Measurements from ENCODE around the gene HTRA3. TPM values are rescaled to one million over a fixed set of nuclear protein-coding genes. Genes with fewer than 3 reads are reported as not detected.

The HTRA3 gene
- total RNA-seq, 4 donors from 2014 or later, result 3.3 to 22.5 (median 10.3) TPM

GRCh38 chr4:8222609-8223388 is 46.8 kb upstream of the HTRA3 start:
- H3K4me3 ChIP-seq, result no peak overlapping the region
- 95% methylated on average over 15 of the region's 15 CpGs for WGBS
- no peak overlapping the region for H3K27ac ChIP-seq
- peaks cover 17% of the 10 kb centered on the region for H3K4me1 ChIP-seq
- H3K9me3 ChIP-seq, result no peaks in the 10 kb centered on the region
- H3K36me3 ChIP-seq, result peaks cover 11% of the 10 kb centered on the region
- no peak for DNase-seq (ENCODE audit: low spot score in 2 of 2)
- no peaks in the 10 kb centered on the region for H3K27me3 ChIP-seq
- no peak for TF ChIP-seq POLR2A (IDR thresholded peaks at IDR 0.05)
- TF ChIP-seq, protein P1, sequence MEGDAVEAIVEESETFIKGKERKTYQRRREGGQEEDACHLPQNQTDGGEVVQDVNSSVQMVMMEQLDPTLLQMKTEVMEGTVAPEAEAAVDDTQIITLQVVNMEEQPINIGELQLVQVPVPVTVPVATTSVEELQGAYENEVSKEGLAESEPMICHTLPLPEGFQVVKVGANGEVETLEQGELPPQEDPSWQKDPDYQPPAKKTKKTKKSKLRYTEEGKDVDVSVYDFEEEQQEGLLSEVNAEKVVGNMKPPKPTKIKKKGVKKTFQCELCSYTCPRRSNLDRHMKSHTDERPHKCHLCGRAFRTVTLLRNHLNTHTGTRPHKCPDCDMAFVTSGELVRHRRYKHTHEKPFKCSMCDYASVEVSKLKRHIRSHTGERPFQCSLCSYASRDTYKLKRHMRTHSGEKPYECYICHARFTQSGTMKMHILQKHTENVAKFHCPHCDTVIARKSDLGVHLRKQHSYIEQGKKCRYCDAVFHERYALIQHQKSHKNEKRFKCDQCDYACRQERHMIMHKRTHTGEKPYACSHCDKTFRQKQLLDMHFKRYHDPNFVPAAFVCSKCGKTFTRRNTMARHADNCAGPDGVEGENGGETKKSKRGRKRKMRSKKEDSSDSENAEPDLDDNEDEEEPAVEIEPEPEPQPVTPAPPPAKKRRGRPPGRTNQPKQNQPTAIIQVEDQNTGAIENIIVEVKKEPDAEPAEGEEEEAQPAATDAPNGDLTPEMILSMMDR (IDR thresholded peaks at IDR 0.05), result no peak

GRCh38 chr4:8224267-8224974 is 45.1 kb upstream of the HTRA3 start:
- H3K36me3 ChIP-seq, result peaks cover 9% of the 10 kb centered on the region
- DNase-seq (ENCODE audit: low spot score in 2 of 2), result no peak
- H3K4me1 ChIP-seq, result peaks cover 32% of the 10 kb centered on the region
- TF ChIP-seq EP300 (IDR thresholded peaks at IDR 0.05) (no peak), POLR2AphosphoS5 (IDR thresholded peaks at IDR 0.05) (no peak), POLR2A (IDR thresholded peaks at IDR 0.05) (no peak)
- TF ChIP-seq, protein P1 (IDR thresholded peaks at IDR 0.05), result no peak
- WGBS, result 89% methylated on average over 8 of the region's 12 CpGs
- H3K27ac ChIP-seq, result no peak overlapping the region
- no peaks in the 10 kb centered on the region for H3K9me3 ChIP-seq
- H3K4me3 ChIP-seq, result no peak overlapping the region
- no peaks in the 10 kb centered on the region for H3K27me3 ChIP-seq

GRCh38 chr4:8224975-8225625 is 44.5 kb upstream of the HTRA3 start:
- TF ChIP-seq POLR2AphosphoS5 (IDR thresholded peaks at IDR 0.05) (no peak), POLR2A (IDR thresholded peaks at IDR 0.05) (no peak), EP300 (IDR thresholded peaks at IDR 0.05) (no peak)
- TF ChIP-seq, protein P1 (IDR thresholded peaks at IDR 0.05), result no peak
- peaks cover 32% of the 10 kb centered on the region for H3K4me1 ChIP-seq
- H3K4me3 ChIP-seq, result no peak overlapping the region
- WGBS, result 62% methylated on average over 6 of the region's 12 CpGs
- H3K36me3 ChIP-seq, result peaks cover 9% of the 10 kb centered on the region
- H3K9me3 ChIP-seq, result no peaks in the 10 kb centered on the region
- H3K27me3 ChIP-seq, result no peaks in the 10 kb centered on the region
- no peak overlapping the region for H3K27ac ChIP-seq
- DNase-seq (ENCODE audit: low spot score in 2 of 2), result no peak

DNA sequence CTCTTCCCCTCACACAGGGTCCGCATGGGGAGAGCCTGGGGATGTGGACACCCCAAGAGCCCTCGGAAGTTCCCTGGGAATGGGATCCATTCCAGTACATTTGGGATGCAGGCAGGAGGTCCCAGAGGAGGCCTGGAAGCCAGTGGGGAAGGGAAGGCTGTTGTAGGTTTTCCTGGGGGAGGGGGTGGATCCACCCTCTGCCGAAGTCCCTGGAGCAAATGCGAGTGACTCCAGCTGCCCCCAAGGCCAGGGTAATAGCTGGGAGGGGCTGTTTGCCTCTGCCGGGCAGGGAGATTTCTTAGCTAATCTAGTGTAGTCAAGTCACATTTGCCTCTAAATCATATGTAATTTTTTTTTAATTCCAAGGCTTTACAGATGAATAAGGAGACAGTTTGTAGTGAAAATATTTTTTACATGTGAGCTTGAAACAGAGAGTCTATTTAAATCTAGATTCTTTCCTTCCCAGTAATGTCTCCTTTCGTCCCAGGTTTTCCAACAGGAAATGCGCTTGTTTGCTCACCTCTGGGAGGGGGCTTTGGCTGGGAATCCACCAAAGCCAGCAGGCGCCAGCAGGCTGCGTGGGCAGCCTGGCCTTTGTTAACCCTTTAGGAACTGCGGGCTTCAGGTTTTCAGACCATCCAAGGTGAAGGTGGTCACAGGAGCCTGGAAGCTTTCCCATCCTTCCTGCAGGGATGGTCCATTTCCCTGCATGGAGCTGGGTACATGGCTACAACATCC is 43.7 kb upstream of the HTRA3 start:
- Histone ChIP-seq H3K27ac (no peak overlapping the region), H3K4me1 (peaks cover 29% of the 10 kb centered on the region), H3K4me3 (no peak overlapping the region), H3K36me3 (peaks cover 6% of the 10 kb centered on the region), H3K9me3 (no peaks in the 10 kb centered on the region), H3K27me3 (no peaks in the 10 kb centered on the region)
- WGBS, result 72% methylated on average over 10 of the region's 10 CpGs
- no peak for DNase-seq (ENCODE audit: low spot score in 2 of 2)
- TF ChIP-seq POLR2AphosphoS5 (IDR thresholded peaks at IDR 0.05), result no peak

DNA sequence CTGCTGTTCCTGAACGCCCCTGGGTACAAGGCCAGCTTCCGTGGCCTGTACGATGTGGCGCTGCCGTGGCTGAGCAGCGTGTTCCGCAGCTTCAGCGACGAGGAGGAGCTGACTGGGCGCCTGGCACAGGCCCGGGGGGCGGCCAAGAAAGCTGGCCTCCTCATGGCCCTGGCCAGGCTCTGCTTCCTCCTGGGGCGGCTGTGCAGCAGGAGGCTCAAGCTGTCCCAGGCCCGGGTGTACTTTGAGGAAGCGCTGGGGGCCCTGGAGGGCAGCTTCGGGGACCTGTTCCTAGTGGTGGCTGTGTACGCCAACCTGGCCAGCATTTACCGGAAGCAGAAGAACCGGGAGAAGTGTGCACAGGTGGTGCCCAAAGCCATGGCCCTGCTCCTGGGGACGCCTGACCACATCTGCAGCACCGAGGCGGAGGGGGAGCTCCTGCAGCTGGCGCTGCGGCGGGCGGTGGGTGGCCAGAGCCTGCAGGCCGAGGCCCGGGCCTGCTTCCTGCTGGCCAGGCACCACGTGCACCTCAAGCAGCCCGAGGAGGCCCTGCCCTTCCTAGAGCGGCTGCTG is 42.3 kb upstream of the HTRA3 start:
- H3K4me3 ChIP-seq, result no peak overlapping the region
- WGBS, result 92% methylated on average over 16 of the region's 31 CpGs
- peaks cover 17% of the 10 kb centered on the region for H3K4me1 ChIP-seq
- H3K36me3 ChIP-seq, result peaks cover 6% of the 10 kb centered on the region
- H3K9me3 ChIP-seq, result no peaks in the 10 kb centered on the region
- TF ChIP-seq POLR2A (IDR thresholded peaks at IDR 0.05), result no peak
- TF ChIP-seq POLR2AphosphoS5 (IDR thresholded peaks at IDR 0.05), result no peak
- TF ChIP-seq EP300 (IDR thresholded peaks at IDR 0.05), result no peak
- TF ChIP-seq, protein P1 (IDR thresholded peaks at IDR 0.05), result no peak
- no peaks in the 10 kb centered on the region for H3K27me3 ChIP-seq
- no peak for DNase-seq (ENCODE audit: low spot score in 2 of 2)
- no peak overlapping the region for H3K27ac ChIP-seq

All from suprapubic skin (tissue), 4 donors.